ENCODE data around the gene JAG1.
"Not testable (repeated sequence)": the region's sequence is repeated elsewhere in the genome, so short reads cannot be mapped to it uniquely, and the experiment has no call there.

JAG1 gene

DNA sequence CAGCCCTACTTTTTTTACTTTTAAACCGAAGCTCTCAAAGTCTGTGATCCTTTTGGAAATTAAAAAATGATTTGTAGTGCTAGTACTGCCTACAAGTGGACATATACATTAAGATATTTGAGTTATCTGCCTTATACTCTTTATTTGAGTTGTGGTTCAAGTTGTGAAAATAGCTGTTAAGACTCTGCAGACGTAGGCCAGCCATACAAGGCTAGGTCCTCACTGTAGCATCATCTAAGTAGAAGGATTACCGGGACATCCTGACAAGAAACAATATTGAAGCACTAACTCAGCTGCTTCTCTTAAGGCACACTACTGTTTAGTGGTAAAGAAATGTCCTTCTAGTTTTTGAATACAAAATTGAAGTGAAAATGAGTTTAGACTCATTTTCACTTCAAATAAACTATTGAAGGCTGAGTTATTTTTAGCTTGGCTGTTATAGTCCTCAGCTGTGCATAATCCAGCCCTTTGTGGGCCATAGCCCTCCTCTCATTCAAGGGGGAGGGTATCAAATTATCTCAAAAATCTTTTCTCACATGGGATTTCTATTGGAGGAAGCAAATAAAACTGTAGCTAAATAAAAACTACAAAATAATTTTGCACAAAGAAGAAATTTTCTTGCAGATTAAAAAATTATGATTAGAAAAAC, 68.1 kb downstream of the JAG1 start:
- DNase-seq, result no peak

DNA sequence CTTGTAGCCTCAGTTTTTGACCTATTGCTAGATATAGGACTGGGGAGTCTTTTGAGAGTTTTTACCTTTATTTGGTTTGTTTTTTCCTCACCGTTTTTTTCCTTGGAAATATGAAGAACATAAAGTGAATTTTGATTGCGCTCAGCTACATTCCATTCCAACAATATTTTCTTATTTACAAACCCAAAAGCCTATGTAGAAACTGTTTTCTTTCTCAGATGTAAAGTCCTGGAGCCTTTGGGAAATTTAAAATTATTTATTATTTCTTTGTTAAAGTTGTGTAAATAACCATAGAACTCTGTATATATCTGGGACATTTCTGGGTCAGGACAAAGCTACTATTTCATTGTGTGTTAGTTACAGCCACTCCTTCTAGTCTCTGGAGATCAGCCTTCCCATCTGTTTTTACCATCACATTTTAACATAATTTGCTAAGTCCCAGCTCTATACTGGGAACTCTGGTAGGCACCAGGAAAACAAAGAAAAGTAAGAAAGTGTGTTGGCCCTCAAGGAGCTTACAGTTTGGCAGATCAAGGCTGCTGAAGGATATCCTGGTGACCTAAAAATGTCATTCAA, 68.8 kb downstream of the JAG1 start:
- DNase-seq, result no peak

DNA sequence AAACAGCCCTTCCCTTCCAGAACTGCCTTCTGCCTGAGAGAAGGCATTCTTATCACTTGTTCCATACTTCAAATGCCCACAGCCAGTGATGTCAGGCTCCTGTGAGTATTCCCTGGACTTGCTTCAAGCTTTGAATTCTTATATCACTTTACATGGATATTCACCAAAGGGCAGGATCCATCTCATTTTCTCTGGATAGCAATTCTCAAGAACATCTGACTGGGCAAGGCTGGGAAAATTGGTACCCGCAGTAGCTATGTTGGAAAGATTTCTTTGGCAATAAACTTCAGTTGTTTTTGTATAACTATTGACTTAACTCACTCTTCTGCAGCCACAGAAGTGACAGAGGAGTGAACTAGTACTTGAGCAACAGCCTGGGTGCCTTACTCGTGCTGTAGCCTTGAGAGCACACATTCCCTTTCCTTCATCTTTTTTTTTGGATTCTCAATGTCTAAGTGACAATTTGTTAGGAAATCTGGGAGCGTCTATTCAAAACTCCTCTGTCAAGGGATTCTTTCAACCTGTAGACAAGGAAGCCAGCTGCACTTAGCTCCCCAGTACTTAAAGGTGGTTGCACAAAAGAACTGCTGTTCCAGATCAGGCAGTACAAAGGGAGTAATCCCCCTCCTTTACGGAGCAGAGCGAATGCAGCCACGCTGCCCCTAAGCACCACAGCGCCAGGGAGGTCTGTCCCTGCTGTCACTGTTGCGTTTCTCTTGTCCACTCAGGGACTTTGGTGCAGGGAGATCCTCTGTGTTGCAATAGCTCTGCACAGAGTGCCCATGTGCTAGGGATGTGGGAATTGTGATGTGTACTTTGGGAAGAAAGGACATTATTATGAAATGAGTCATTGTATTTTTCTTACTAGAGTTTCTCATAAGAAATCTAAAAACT, 69.6 kb downstream of the JAG1 start:
- DNase-seq, result no peak

DNA sequence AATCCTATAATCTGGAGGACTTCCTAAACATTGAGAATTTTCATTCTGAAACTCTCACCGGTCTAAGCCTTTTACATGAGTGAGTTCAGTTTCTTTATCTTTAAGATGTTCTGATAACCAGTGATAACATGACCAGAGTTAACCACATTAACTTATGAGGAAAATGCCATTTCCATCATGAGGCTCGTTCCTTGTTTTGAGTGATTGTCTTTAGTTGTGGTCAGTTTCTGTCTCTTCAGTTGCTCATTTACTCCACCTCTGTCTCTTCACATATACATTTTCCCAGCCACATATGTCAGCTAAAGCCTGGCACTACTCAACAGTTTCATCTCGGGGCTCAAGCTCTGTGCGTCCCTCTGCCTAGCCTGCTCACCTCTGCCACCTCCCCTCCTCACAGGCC, 70.4 kb downstream of the JAG1 start:
- DNase-seq, result no peak

DNA sequence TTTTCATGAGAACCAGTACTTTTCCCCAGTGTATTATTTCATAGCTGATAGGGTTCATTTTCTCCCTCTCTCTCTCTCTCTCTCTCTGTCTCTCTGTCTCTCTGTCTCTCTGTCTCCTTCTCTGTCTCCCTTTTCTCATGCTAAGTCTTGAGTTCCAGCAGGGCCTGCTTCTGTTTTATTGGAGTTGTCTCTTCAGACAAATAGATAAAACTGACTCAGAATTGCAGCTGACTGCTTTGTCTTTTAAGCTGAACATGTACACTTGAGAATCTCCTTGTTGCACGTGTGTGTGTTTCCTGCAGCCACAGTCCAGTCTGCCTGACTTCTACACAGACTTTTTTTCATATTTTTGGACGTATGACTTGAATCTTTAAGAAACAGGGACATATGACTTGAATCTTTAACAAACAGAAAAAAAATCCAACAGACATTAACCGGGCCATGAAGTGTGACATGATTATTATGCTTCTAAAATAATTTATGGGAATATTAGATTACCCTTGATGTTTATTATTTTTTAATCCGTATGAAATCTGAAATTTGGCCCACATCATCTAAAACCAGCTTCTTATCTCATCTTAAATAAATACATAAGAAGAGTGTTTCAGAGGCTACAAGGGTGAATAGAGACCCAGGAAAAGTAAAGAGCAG, 71.5 kb downstream of the JAG1 start:
- no peak for DNase-seq

DNA sequence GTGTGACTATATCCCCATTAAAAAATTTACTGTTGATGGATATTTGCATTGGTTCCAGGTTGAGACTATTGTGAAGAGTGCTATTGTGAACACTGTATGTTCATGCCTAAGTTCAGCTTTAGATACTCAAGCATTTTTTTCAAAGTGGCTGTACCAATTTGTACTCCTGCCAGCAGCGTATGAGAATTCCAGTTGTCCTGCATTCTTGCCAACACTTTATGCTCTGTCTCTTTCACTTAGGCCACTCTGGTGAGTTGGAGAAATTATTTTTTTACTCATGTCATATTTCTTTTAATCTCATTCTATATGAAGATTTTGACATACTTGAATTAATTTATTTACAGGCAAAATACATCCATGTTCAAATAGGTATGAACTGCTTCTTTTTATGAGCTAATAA, 76.2 kb downstream of the JAG1 start:
- no peak for DNase-seq

DNA sequence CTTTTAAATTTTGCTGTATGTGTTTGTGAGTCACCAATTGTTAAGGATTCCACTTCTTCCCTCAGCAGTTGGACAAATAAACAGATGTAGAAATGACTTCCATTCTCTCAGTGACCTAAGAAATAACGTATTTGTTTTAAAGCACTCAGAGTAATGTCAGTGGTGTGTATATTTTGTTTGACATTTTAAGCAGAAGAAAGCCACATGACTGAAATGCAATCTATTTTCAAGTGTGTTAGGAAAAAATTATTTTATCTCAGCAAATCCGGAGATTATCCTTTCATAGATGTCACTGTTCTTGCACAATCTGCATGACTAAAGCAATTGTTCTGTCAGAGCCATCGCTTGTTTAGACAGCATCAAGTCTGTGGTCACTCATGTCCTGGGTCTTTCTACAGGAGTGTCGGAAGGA, 77.1 kb downstream of the JAG1 start:
- DNase-seq, result no peak

DNA sequence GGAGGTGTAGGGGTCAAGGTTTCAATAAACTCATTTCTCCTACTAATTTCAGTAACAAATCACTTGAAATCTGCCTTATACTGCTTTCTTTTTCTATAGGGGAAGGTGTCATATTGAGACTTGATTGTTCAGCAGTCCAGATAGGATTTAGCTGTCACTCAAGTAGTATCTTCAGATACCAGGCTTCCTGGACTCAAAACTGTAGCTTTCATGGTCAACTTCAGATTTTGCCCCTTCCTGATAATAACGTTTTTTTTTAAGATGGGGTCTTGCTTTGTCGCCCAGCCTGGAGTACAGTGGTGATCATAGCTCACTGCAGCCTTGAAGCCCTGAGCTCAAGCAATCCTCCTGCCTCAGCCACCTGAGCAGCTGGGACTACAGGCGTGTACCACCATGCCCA, 77.8 kb downstream of the JAG1 start:
- DNase-seq, result no peak

DNA sequence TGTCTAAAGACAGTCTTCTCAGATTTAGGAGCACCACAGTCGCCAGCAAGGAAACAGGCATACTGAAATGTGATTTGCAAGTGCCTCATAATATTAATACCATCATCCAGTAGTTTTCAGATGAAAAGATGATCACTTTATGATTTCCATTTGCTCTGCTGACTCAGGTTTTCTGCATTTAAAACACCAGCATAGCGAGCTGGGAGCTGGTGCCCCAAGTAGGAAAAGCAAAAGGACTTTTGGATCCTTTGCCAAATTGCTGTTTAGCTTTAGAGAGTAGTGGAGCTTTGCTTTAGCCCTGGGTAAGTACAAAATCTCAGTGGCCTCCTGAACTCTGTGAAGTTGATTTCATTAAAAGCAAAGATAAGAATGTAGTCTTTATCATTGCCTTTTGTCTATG, 78.5 kb downstream of the JAG1 start:
- no peak for DNase-seq

DNA sequence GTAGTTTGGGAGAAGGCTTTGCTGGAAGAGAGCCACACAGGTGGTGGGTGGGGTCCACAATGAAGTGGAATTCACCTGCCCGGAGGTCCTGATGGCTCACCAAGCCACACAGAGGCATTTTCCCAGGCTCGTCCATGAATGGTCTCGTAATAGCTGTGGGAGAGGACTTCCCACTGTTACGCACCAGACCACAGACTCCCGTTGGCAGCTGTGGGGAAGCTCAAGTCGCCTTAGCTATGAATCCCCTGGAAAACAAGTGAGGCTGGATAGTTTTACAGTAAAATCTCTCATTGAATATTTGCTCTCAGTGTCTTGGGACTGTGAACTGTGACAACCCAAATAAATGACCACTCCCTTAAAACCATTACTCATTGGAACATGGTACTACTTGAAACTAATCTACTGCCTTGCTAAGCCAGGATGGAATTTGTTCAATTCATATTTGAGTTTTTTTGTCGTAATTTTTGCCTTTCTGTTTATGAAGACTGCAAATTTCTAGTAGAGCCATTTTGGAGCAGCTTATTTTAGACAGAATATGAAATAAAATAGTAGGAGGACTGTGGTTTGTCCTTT, 79.4 kb downstream of the JAG1 start:
- no peak for DNase-seq

DNA sequence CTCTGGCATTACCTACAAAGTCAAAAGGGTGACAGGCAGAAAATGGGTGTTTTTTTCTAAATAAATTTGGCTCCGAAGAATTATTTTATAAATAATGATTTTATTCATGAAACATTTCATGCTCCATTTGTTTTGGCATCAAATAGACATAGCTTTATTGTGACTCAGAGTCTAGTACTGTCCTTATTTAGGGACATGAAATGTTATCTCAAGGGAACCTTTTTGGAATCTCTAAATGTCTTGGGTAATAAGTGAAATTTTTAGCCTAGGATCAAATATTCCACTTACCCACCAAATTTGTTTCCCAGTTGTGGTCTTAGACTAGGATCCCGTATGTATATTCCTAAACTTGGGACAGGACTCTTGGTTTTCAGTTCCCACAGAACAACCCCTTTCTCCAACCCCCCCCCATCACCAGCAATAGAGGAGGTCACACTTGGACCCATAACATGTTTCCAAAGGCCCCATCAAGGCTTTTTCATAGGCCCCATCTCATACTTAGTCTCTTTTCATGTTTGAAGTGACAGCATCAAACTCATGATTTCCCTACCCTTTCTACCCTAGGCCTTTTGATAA, 81.8 kb downstream of the JAG1 start:
- DNase-seq, result no peak

DNA sequence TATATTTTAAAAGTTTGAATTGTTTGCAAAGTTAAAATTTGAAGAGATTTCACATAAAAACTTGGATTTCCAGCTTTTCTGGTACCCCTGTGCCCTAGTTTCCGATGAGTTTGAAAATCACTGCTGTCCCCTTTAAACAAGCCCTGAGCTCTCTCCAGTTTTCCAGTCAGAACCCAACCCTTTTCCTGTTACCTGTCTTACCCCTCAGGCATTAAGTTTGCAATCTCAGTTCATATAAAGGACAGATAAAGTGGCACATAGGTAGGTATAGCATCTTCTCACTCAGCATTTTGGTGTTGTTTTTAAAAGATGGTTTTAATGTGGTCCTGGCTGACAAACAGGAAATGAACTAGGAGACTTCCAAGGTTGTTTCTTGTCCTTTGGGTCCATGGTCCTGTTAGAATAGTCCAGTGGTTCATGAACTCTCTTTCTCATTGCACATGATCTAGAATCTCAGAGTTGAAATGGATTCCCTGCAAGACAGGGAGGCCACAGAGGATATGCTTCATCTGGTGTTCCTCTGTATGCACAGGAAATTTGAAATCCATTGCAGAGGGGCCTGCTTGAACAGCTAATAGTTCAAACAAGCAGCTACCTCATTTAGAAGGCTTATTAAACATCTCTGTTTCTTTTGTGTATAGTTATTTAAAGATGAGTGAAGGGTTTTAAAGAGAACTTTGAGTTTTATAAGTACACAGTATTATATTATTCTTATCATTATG, 82.7 kb downstream of the JAG1 start:
- no peak for DNase-seq

DNA sequence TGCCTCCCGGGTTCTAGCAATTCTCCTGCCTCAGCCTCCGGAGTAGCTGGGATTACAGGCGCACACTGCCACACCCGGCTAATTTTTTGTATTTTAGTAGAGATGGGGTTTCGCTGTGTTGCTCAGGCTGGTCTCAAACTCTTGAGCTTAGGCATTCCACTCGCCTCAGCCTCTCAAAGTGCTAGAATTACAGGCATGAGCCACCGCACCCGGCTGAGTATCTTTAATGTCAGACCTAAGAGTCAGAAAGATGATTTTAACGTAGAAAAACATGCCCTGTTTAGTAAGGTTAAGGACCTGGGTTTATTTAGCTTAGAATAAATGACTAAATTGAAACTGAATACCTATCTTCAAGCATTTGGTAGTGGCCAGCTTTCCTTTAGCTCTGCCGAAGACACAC, 83.4 kb downstream of the JAG1 start:
- not testable (repeated sequence) for DNase-seq

Measured in CD4-positive, alpha-beta T cell treated with Interferon gamma for 1 hour (primary cell).